ENCODE measurements around the gene DNAH7. TPM values are rescaled to one million over a fixed set of nuclear protein-coding genes. Genes with fewer than 3 reads are reported as not detected.

DNAH7 gene
- total and polyA plus RNA-seq, 2 of the 8 experiments (the other 6 are each of a cell fraction or from before 2014, with no cell fraction given) = 0.07 to 0.08 TPM

DNA sequence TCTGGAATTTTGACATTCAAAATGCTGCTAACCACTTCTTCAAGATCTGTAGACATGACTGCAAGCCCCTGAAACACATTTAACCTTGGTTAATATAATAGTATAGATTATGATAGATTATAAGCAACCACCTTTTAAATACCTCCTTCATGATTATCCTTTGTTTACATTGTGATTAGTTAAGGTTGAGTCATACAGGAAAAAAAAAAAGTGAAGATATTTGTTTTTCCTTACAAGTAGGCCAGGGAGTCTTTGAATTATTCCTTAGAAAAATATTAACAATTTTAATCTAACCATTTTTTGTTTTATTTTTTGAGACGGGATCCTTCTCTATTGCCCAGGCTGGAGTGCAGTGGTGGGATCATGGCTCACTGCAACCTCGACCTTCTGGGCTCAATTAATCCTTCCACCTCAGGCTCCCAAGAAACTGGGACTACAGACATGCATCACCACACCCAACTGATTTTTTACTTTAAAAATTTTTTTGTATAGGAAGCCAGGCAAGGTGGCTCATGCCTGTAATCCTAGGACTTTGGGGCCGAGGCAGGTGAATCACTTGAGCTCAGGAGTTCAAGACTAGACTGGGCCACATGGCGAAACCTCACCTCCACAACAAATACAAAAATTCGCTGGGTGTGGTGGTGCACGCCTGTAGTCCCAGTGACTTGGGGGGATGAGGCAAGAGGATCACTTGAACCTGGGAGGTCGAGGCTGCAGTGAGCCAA, 312.3 kb downstream of the DNAH7 start:
- no peak overlapping the region for H3K14ac ChIP-seq (ENCODE audit: insufficient read length)
- H4K5ac ChIP-seq (ENCODE audit: insufficient read length, low read depth, low read length) = no peak overlapping the region
- CTCF ChIA-PET (ENCODE audit: partially characterized antibody) = interaction anchor here (0.7 to 0.9 kb wide), 2 partner anchors 54 to 264 kb away, joined by 3 to 5 read pairs; no protein-coding TSS in a partner anchor
- POLR2A ChIA-PET (ENCODE audit: partially characterized antibody) = no interaction called here
- no peak overlapping the region for H2BK20ac ChIP-seq (ENCODE audit: low read length)
- H3K79me1 ChIP-seq (ENCODE audit: low read depth, low read length) = no peaks in the 10 kb centered on the region
- H4K91ac ChIP-seq (replicated peaks; ENCODE audit: insufficient read length, low read length) = no peak overlapping the region
- no peak overlapping the region for H2AK5ac ChIP-seq (ENCODE audit: low read depth, low read length)
- H2BK12ac ChIP-seq (ENCODE audit: low read depth, low read length) = no peak overlapping the region
- no peak overlapping the region for H3K4me3 ChIP-seq (ENCODE audit: extremely low read depth in 1 of 4, insufficient read depth in 2 of 4, low read depth in 3 of 4, low read length in 4 of 4)
- H3K56ac ChIP-seq (replicated peaks; ENCODE audit: insufficient read length, low read depth, low read length) = no peak overlapping the region
- no peak overlapping the region for H3K4ac ChIP-seq (replicated peaks; ENCODE audit: insufficient read length, low read depth, low read length)
- H4K8ac ChIP-seq (ENCODE audit: extremely low read depth, insufficient read depth, low read length) = no peak overlapping the region
- no peaks in the 10 kb centered on the region; the same call in 1 of the 2 replicates for H3K23me2 ChIP-seq (ENCODE audit: low read depth, low read length)
- no peak overlapping the region for H3K18ac ChIP-seq (ENCODE audit: extremely low read depth, low read length)
- no peaks in the 10 kb centered on the region for H3K4me1 ChIP-seq (replicated peaks in 1 of 4; ENCODE audit: control insufficient read depth in 3 of 4, insufficient read depth in 4 of 4, low read length in 3 of 4)
- no peak overlapping the region for H2BK120ac ChIP-seq (replicated peaks; ENCODE audit: low read depth, low read length)
- no peak overlapping the region for H3K27ac ChIP-seq (ENCODE audit: low read depth, low read length)
- H3K79me2 ChIP-seq (ENCODE audit: control insufficient read depth in 1 of 2, insufficient read depth in 2 of 2, low read length in 2 of 2) = no peaks in the 10 kb centered on the region
- H3K36me3 ChIP-seq (ENCODE audit: control insufficient read depth in 2 of 4, insufficient read depth in 4 of 4, low read length in 3 of 4) = no peaks in the 10 kb centered on the region
- H2BK5ac ChIP-seq (ENCODE audit: low read depth, low read length) = no peak overlapping the region
- no peak overlapping the region for H3K4me2 ChIP-seq (ENCODE audit: insufficient read depth in 1 of 2, low read depth in 2 of 2, low read length in 2 of 2)
- TF ChIP-seq CBX5 (IDR thresholded peaks at IDR 0.05; ENCODE audit: low read depth, low read length) (no peak), KDM1A (IDR thresholded peaks at IDR 0.05; ENCODE audit: borderline replicate concordance, low read length) (no peak)
- H3K9ac ChIP-seq (replicated peaks in 1 of 4; ENCODE audit: extremely low read depth in 1 of 4, low read depth in 3 of 4, low read length in 3 of 4) = no peak overlapping the region
- no peaks in the 10 kb centered on the region for H3K27me3 ChIP-seq (replicated peaks in 1 of 4; ENCODE audit: control insufficient read depth in 3 of 4, extremely low read depth in 1 of 4, insufficient read depth in 3 of 4, low read length in 3 of 4)
- H2AFZ ChIP-seq (ENCODE audit: low read length) = no peak overlapping the region
- WGBS, 2 experiments (ENCODE audit: extremely low coverage in 1 of 2, insufficient coverage in 1 of 2, insufficient read length in 1 of 2, insufficient replicate concordance in 2 of 2, low coverage in 1 of 2, low lambda C conversion rate in 2 of 2, missing lambda C conversion rate in 1 of 2) = 80% methylated on average over 7 of the region's 7 CpGs; no CpG with 5 or more reads in 1 of the 2 experiments
- H3K23ac ChIP-seq (ENCODE audit: insufficient read length) = no peak overlapping the region
- no peaks in the 10 kb centered on the region; a peak in 1 of 4 replicates for H3K9me3 ChIP-seq (ENCODE audit: insufficient read depth in 2 of 2, low read depth in 1 of 2, low read length in 1 of 2)
- no peak for DNase-seq (ENCODE audit: low read depth in 1 of 2, low spot score in 2 of 2)
- no peaks in the 10 kb centered on the region for H4K20me1 ChIP-seq (replicated peaks in 1 of 2; ENCODE audit: control insufficient read depth in 1 of 2, insufficient read depth in 2 of 2, low read length in 2 of 2)
- no peak for FAIRE-seq
- H2BK15ac ChIP-seq (ENCODE audit: low read length) = no peak overlapping the region
